Measurements from ENCODE around the gene CAMK2G.

GRCh38 chr10:73781879-73782748 is 92.2 kb downstream of the CAMK2G start, which contains the start of gene CHCHD1:
- TF ChIP-seq CTCF (IDR thresholded peaks at IDR 0.05) (no peak), POLR2AphosphoS5 (IDR thresholded peaks at IDR 0.05; ENCODE audit: low read depth, low read length) (peak; percentile 93), REST (IDR thresholded peaks at IDR 0.05; ENCODE audit: insufficient read depth in 1 of 2, low read depth in 2 of 2, low read length in 1 of 2) (no peak), TCF7L2 (IDR thresholded peaks at IDR 0.05; ENCODE audit: low read depth, low read length) (no peak)

All from Panc1 (cell line).